DND-41 (cell line): ENCODE measurements around the gene CCDC121.

Experiments
- ATAC-seq: fragments of 200-7000 bp; cut with Tn5 transposase; 3 replicates; pipeline ENCODE4 v1.9.1; 2021; ENCODE audit warnings: low read depth; ENCODE audit not compliant: insufficient read depth
- DNase-seq: peaks from one replicate; pipeline ENCODE4 v3.0.0-alpha.2; 2020
- H2AFZ ChIP-seq: 2 replicates; pipeline ENCODE4 v1.6.0; 2012; ENCODE audit warnings: low read depth, low read length
- H3K27ac ChIP-seq: 2 replicates; pipeline ENCODE4 v1.5.1; 2012; ENCODE audit warnings: low read length, inconsistent platforms
- H3K27me3 ChIP-seq: fragments of 200-600 bp; sonication (generic); 2 replicates; pipeline ENCODE4 v1.6.0; 2012; ENCODE audit warnings: low read length, mild to moderate bottlenecking, inconsistent platforms; ENCODE audit not compliant: insufficient read depth, poor library complexity
- H3K36me3 ChIP-seq: 2 replicates; pipeline ENCODE4 v1.5.1; 2012; ENCODE audit warnings: low read length, inconsistent platforms; ENCODE audit not compliant: insufficient read depth
- H3K4me1 ChIP-seq: 2 replicates; pipeline ENCODE4 v1.5.1; 2012; ENCODE audit warnings: mild to moderate bottlenecking, low read length; ENCODE audit not compliant: insufficient read depth
- H3K4me2 ChIP-seq: 2 replicates; pipeline ENCODE4 v1.6.0; 2012; ENCODE audit warnings: mild to moderate bottlenecking, moderate library complexity, low read length, inconsistent platforms; ENCODE audit not compliant: insufficient read depth
- H3K4me3 ChIP-seq, 2 experiments: fragments of 200-600 bp in 1 of 2; shearing (Covaris generic) in 1 of 2; 2 replicates each; pipeline ENCODE4 v1.5.1; 2012 to 2016; ENCODE audit warnings: inconsistent platforms in 2 of 2, low read length in 2 of 2, mild to moderate bottlenecking in 2 of 2, low read depth in 1 of 2, moderate library complexity in 1 of 2
- H3K79me2 ChIP-seq: 2 replicates; pipeline ENCODE4 v1.6.0; 2012; ENCODE audit warnings: low read length, inconsistent platforms; ENCODE audit not compliant: insufficient read depth
- H3K9ac ChIP-seq: 2 replicates; pipeline ENCODE4 v1.6.0; 2012; ENCODE audit warnings: low read depth, mild to moderate bottlenecking, inconsistent platforms, low read length, moderate library complexity
- H3K9me3 ChIP-seq: 2 replicates; pipeline ENCODE4 v1.5.1; 2012; ENCODE audit warnings: low read length, moderate library complexity, mild to moderate bottlenecking, inconsistent platforms; ENCODE audit not compliant: insufficient read depth, severe bottlenecking
- H4K20me1 ChIP-seq: 2 replicates; pipeline ENCODE4 v1.6.0; 2012; ENCODE audit warnings: low read length; ENCODE audit not compliant: insufficient read depth
- EZH2 ChIP-seq: IDR thresholded peaks from 3 replicates; pipeline ENCODE4 v1.6.1; 2012; ENCODE audit warnings: borderline replicate concordance, low read depth, mild to moderate bottlenecking, moderate library complexity, low read length, inconsistent platforms; ENCODE audit not compliant: severe bottlenecking
- TF ChIP-seq, protein P1 (sequence below): IDR thresholded peaks from 2 replicates; pipeline ENCODE4 v1.5.1; 2012; ENCODE audit warnings: borderline replicate concordance, low read length, moderate library complexity, mild to moderate bottlenecking; ENCODE audit not compliant: poor library complexity, severe bottlenecking; ENCODE audit errors: extremely low read depth

CCDC121 gene

DNA sequence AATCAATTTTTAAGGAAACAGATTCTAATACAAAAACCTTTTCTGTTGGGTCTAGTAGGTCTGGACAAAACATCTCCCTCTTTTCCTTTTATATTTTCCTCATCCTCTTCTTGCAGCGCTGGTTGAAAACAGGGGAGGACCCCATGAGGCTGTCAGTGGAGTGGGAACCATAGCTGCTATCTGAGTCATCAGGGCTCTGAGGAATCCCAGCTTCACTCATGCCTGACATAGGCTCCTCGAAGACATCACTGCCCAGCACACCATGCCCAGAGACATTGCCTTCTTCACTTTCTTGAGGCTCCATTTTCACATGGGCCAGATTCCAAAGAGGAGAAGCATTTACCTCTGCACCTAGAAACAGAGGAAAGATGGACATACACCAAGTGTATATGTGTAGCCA lies 24.6 kb upstream of the CCDC121 start:
- ATAC-seq (no peak), DNase-seq (no peak)
- H3K36me3 ChIP-seq = peaks cover 89% of the 10 kb centered on the region
- H2AFZ ChIP-seq = no peak overlapping the region
- no peaks in the 10 kb centered on the region for H3K9me3 ChIP-seq
- no peaks in the 10 kb centered on the region for H3K4me1 ChIP-seq
- TF ChIP-seq, protein P1, sequence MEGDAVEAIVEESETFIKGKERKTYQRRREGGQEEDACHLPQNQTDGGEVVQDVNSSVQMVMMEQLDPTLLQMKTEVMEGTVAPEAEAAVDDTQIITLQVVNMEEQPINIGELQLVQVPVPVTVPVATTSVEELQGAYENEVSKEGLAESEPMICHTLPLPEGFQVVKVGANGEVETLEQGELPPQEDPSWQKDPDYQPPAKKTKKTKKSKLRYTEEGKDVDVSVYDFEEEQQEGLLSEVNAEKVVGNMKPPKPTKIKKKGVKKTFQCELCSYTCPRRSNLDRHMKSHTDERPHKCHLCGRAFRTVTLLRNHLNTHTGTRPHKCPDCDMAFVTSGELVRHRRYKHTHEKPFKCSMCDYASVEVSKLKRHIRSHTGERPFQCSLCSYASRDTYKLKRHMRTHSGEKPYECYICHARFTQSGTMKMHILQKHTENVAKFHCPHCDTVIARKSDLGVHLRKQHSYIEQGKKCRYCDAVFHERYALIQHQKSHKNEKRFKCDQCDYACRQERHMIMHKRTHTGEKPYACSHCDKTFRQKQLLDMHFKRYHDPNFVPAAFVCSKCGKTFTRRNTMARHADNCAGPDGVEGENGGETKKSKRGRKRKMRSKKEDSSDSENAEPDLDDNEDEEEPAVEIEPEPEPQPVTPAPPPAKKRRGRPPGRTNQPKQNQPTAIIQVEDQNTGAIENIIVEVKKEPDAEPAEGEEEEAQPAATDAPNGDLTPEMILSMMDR = no peak
- no peak for TF ChIP-seq EZH2
- no peaks in the 10 kb centered on the region for H3K27me3 ChIP-seq
- no peak overlapping the region for H3K27ac ChIP-seq
- no peaks in the 10 kb centered on the region for H3K79me2 ChIP-seq
- H3K9ac ChIP-seq = no peak overlapping the region
- no peak overlapping the region for H3K4me3 ChIP-seq
- no peaks in the 10 kb centered on the region for H4K20me1 ChIP-seq
- no peak overlapping the region for H3K4me2 ChIP-seq

DNA sequence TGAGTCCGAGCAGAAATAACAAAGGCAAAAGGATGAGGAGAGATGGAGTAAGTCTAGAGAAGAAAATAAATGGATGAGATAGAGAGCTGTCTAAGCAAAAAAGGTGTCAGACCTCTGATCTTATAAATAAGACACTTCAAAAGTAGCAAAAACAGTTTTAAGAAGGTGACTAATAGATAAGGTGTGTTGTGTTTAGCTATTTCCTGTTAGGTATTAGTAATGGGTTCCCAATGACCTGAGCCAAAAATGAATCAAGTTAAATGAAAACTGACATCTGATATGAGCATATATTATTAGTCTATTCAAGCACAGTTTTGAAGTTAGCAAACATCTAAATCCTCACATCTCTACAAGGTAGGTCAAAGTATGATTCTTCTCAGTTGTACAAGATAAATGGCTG lies 24.0 kb upstream of the CCDC121 start:
- no peak overlapping the region for H2AFZ ChIP-seq
- no peak overlapping the region for H3K9ac ChIP-seq
- DNase-seq (no peak), ATAC-seq (no peak)
- H3K9me3 ChIP-seq = no peaks in the 10 kb centered on the region
- no peak overlapping the region for H3K4me3 ChIP-seq
- no peaks in the 10 kb centered on the region for H3K4me1 ChIP-seq
- H3K27ac ChIP-seq = no peak overlapping the region
- no peaks in the 10 kb centered on the region for H3K27me3 ChIP-seq
- H3K4me2 ChIP-seq = no peak overlapping the region
- H4K20me1 ChIP-seq = no peaks in the 10 kb centered on the region
- H3K79me2 ChIP-seq = no peaks in the 10 kb centered on the region
- TF ChIP-seq, protein P1 = no peak
- no peak for TF ChIP-seq EZH2
- H3K36me3 ChIP-seq = peaks cover 93% of the 10 kb centered on the region

DNA sequence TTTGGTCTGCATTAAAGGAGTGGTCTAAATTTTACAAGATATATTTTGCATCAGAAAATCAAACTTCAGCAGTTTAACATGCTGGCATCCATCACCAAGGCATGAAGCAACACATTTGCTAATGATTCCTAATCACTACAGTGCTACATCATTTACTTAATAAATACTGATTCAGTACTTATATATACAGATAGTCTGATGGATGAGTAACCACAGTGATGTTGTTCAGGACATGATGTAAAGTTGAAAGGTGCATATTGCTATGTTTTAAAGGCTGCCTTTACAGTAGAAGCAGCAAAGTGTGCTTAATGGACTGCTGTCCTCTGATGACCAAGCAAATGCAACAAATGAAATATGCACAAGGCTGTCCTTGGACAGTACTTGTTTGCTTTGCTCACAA lies 23.5 kb upstream of the CCDC121 start:
- Histone ChIP-seq H3K9ac (no peak overlapping the region), H3K4me3 (no peak overlapping the region), H3K4me1 (no peaks in the 10 kb centered on the region), H3K27ac (no peak overlapping the region), H3K9me3 (no peaks in the 10 kb centered on the region), H3K79me2 (no peaks in the 10 kb centered on the region), H3K36me3 (peaks cover 93% of the 10 kb centered on the region), H4K20me1 (no peaks in the 10 kb centered on the region), H3K27me3 (no peaks in the 10 kb centered on the region), H3K4me2 (no peak overlapping the region), H2AFZ (no peak overlapping the region)
- ATAC-seq = no peak
- DNase-seq = no peak
- TF ChIP-seq, protein P1 = no peak
- no peak for TF ChIP-seq EZH2

DNA sequence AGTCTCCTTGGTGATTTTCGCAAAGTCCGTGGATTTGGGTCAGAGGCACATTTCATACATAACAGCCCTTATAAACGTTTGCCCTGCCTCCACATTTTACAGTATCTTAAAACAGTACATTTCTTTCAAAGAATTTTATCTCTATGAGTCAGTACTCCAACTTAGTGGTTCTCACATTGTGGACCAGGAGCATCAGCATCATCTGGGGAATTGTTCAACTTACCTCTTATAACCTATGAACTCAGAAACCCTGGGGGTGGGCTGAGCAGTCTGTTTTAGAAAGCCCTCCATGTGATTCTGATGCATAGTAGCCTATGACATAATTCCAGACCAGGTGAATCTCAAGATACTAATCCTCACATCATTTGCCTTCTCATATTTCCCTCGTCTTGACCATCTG lies 22.2 kb upstream of the CCDC121 start:
- Histone ChIP-seq H3K79me2 (no peaks in the 10 kb centered on the region), H3K4me3 (no peak overlapping the region), H3K27me3 (no peaks in the 10 kb centered on the region), H3K4me1 (no peaks in the 10 kb centered on the region), H4K20me1 (no peaks in the 10 kb centered on the region), H3K4me2 (no peak overlapping the region), H3K9me3 (no peaks in the 10 kb centered on the region), H3K27ac (no peak overlapping the region), H2AFZ (no peak overlapping the region), H3K9ac (no peak overlapping the region), H3K36me3 (peaks cover 88% of the 10 kb centered on the region)
- DNase-seq = no peak
- no peak for TF ChIP-seq EZH2
- TF ChIP-seq, protein P1 = no peak
- no peak; the same call in 2 of the 3 replicates for ATAC-seq
